Activated T-helper 9 cell treated with anti-CD3 and anti-CD28 coated beads, Interleukin-2, amount 50 U/mL, for 16 hours (primary cell): Measurements from ENCODE around the gene SLX9.

ENCODE experiments used
- DNase-seq: peaks from one replicate; pipeline ENCODE4 v3.0.0-alpha.2; 2020; ENCODE audit warnings: low read depth

Gene SLX9

DNA sequence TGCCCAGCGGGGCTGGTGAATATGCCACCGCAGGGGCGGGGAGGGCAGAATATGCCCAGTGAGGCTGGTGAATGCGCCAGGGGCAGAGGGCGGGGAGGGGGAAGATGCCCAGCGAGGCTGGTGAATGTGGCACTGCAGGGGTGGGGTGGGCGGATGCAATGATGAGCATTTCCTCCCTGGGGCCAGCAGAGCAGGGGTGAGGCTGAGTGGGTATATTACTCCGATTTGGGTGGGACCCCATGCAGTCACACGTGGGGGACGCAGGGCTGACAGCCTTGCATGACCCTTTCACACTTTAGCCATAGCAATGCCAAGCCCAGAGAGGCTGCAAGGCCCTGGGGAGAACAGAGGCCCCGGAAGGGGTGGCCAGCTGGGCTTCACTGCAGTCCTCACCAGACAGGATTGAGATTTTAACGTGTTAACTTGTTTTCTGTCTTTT is 9.3 kb upstream of the SLX9 start:
- no peak for DNase-seq

DNA sequence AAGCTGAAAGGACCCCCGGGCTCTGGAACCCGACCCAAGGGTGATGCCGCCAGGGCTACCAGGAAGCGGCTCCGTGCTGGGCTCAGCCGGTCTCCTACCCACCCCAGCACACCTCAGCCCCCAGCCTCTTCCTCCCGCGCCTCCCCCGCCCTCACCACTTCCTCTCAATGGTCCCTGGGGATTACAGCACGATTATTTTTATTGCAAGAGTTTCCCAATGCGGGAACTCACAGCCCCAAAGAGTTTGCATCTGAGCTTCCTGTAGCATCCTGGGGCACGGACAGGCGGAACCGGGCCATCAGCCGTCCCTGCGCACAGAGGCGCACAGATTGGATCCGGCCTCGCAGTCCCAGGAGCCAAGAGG is 8.7 kb upstream of the SLX9 start:
- no peak for DNase-seq

DNA sequence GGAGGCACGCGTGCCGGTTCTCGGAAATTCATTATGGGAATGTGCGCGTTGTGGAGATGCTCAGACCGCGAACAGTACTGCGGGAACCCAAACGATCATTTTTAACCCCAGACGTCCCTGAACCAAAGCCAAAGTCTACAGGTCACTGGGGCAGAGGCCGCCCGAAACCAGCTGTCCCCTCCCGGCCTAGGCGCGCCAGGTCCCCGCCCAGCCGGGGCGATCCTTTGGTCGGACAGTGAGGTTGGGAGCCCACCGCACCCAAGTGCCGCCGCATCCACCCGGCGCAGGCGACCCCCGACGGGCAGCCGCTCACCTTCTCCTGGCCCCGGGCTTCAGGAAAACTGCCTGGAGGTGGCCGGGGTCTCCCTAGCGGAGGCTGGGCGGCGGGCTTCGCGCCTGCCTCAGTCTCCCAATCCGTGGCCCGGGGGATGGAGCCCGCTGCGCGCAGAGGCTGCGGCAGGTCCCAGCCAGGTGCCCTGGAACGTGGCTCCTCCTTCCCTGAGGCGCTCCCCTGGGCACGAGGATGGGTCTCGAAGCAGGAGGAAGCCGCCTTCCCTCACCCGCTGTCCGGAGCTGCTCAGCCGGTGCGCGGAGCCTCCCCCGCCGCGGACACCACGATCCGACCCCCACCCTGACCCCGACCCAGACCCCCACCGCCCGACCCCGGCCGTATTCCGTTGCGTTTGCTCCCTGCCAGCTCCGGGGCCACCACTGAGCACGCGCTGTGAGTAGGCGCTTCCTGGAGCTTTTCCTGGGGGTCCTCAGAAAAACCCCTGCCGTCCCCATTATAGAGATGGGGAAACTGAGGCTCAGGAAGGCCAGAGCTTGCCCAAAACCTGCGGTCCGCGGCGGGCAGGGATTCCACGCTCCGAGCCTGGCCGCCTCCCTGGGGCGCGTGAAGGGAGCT is 8.1 kb upstream of the SLX9 start:
- no peak for DNase-seq

DNA sequence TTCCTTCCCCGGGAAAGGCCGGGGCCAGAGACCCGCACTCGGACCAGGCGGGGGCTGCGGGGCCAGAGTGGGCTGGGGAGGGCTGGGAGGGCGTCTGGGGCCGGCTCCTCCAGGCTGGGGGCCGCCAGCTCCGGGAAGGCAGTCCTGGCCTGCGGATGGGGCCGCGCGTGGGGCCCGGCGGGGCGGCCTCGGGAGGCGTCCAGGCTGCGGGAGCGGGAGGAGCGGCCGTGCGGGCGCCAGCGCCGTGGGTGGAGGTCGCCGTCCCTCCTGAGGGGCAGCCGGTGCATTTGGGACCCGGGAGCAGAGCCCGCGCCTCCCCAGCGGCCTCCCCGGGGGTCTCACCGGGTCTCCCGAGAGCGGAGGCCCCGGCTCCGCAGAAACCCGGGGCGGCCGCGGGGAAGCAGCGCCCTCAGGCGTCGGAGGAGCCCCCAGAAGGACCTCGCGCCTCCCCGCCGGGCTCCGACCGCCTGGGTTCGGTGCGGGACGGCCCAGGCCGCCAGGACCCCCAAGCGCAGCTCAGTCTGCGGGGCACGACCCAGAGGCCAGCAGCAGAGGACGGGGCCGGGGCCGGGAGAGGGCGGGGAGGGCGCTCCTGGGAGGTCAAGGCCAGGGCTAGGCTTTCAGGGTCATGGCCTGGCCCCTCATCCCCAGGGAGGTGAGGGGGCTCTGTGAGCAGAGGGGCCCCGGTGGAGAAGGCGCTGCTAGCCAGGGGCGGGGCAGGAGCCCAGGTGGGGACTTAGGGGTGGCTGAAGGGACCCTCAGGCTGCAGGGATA is 7.2 kb upstream of the SLX9 start:
- DNase-seq, result peak; percentile 64

DNA sequence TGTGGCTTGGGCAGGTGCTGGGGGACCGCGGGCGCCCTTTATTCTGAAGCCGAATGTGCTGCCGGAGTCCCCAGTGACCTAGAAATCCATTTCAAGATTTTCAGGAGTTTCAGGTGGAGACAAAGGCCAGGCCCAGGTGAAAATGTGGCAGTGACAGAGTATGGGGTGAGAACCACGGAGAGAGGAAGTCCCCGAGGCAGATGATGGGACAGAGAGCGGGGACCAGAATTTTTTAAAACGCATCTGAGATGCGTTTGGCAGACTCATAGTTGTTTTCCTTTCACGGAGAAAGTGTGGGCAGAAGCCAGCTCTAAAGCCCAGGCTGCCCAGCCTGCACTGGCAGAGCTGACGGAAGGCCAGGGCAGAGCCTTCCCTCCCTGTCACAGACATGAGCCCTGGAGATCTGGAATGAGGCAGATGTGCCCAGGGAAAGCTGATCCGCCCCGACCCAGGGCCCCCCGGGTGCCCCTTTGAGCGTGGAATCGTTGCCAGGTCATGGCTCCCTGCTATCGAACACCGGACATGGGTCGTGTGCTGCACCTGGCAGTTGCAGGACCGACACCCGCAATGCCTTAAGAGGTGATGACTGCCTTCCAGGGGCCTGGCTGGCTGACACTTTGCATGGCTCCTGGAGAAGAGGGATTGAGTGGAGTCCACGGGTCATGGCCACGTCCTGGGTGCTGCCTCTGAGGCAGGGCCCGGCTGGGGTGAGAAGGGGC is 6.5 kb upstream of the SLX9 start:
- no peak for DNase-seq

DNA sequence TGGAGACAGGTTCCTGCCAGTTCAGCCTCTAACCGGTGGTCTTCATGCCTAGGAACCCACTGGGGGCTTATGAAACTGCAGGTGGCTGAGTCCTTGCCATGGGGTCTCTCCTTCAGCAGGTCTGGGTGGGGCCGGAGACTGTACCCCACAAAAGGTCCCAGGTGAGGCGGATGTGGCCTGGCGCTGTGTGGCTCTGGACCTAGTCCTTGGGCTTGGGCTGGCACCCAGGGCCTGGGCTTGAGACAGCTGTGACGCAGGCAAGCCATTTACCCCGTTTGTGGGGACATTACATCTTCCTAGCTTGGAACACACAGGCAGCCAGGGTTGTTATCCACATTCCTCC is 5.9 kb upstream of the SLX9 start:
- DNase-seq, result no peak

DNA sequence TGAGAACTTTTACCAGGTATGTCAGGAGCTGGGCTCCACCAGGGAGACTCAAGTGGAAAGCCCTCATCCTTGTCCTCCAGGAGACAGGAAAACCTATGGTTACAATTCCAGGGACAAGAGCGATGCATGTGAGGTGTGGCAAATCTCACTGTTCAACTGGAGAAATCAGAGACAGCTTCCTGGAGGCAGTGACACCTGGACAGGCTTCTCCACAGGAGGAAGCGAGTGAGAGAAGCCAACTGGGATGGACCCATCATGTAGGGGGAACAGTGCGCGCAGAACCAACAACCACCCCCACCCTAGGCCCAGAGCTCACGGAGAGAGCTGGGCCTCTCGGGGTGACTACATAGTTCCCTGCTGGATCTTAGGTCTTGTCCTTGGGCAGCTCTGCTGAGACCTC is 5.6 kb upstream of the SLX9 start:
- no peak for DNase-seq

DNA sequence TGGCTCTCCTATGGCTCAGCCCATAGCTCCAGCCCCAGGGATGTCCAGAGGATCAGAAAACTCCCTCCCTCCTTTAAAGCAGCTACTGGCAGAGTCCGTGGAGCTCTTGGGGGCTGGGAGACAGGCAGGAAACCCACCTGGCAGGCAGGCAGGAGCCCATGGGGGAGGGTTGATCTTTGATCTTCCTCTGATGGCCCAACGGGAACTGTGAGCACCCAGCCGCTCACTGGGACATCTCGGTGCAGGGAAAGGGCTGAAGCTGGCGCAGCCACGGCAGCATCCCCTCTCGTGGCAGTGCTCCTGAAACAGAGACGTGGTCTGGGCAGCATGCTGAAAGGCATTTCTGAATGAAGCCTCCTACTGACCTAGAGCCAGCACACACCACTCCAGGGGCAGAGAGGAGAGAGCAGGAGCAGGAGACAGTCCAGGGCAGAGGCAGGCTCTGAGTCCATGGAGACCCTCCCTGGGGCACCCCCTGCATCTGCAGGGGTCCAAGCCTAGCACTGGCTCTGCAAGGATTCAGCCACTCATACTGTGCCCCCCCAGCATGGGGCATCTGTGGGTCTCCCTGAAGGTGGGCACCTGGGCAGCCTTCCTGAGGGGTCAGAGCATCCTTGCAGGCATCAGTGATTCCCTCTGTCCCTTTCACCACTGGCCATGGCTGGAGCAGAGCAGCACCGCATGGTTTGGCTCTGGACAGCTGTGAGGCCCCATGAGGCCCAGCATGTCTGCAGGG is 4.9 kb upstream of the SLX9 start:
- DNase-seq, result no peak

DNA sequence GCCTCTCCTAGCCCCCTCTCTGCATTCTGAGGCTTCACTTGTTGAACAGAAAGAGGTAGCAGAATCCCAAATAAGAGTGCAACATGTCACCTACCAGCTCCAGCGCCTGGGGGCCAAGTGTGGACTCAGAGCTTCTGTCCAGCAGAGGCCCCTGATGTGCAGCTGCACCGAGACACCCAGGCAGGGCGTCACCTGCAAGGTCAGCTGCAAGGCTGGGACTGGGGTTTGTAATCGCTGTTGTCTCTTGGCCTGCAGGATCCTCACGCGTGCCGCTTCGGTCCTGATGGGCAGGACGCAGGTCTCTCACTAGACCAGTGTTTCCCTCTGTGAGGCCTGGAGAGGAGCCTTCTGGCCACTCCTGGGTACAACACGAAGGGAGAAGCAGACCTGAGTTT is 4.3 kb upstream of the SLX9 start:
- no peak for DNase-seq

DNA sequence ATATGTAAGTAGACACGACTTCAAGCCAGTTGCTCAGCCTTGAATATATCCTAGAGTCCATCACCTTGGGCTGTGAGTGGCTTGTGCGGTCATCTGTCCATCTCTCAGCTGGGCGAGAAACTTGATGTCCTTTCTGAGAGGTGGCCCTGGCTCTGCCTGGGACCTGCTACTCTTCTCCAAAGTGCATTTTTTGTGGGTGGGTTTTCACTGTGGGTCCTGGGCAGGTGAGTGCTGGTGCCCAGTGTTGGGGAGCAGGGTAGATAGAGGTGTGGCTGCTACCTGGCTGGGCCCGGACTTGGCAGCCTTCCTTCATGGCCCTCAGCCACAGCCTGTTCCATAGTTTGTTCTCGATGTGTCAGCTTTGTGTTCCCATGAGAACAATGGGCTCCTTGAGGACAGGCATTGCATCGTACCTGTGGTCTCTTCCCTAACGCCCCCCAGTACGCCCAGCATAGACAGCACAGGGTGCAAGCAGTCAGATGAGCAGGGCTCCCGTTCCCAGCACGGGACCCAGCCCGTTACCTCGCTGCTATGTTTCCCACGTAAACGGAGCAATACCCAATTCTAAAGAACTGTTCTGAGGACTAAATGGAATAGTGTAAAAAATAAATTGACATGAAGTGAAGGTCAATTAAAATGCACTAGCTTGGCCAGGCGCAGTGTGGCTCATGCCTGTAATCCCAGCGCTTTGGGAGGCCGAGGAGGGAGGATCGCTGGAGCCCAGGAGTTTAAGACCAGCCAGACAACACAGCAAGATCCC is 877 bp upstream of the SLX9 start:
- no peak for DNase-seq

DNA sequence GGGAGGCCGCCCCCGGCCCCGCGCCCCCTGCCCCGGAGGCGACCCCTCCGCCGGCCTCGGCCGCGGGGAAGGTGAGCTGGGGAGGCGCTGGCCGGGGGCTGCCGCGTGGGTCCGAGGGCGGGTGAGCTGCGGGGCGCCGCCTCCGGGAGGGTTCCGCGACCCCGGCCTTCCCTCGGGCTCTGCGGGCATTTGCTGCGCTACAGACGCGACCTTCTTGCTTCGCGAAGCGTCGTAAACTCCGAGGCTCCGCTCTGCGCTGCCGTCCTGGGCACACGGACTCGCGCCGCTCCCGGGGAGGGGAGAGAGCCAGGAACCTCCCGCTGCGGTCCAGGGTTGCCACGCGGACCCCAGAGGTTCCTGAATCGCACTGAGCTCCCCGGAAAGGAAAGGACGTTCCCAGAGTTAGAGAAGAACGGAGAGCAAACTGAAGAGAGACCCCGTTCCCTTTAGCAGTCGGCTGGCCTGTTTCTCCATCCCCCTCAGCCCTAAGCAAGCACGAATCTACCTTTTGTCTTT is 345 bp downstream of the SLX9 start:
- DNase-seq, result no peak

DNA sequence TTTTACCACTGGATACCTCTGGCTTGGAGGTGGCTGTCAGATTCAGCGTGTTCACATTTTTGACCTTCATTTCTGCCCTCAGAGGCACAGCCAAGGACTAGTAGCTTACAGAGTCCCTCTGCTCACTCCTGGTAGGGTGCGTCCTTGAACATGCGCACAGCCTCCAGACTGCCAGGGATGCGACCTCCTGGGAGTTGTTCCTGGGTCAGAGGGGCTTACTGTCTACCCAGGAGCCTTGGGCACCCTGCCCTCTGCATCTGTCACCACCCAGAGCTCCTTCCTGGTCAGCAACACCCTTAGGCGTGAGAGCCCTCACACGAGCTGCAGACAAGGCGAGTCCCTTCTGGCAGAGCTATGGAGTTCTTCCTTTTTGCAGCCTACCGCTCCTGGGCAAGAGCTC is 1.7 kb downstream of the SLX9 start:
- DNase-seq, result no peak

DNA sequence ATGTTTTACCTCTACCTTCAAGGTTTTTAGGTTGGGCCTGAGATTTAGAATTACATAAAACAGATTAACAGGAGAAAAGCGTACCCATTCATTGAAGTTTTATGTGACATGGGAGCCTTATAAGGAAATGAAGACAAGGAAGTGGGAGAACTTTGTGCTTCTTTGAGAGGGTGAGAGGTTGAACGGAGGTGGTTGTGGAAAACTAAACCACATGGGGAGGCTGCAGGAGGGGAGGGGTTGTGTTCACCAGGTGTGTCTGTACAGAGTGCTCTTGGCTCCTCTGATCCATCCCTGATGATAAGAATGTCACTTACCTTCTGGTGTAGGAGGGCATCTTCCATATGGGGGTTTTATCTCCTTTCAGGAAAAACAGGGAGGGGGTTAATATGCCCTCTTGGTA is 2.7 kb downstream of the SLX9 start:
- no peak for DNase-seq

DNA sequence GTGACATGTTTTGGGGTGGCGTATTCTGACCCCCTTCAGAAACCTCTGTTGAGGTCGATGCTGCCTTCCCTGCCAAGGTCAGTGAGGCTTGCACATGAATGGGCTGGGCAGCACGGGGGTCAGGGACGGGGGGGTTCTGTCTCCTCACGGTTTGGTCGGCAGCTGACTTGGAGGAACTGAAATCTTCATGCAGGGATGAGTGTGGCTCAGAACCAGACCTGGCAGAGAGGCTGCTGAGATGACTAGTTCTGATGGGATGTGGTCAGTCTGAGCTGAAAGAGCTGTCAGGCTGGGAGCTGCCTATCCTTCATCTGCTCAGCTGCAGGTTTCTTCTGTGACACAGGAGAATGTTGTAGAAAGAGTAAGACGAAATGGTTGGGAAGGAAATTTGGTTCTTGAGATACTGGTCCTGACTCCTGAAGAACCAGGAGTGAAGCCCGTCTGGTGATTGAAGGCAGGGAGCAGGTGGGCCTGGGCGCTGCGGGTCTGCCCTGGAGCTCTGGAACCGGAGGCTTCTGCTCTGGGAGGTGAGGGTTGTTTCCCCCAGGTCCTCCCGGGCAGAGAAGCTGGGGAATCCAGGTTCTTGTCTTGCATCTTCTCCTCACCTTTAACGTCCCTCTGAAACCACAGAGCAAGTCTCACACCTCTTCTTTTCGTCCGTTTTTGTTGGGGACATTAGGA is 3.3 kb downstream of the SLX9 start:
- DNase-seq, result no peak

DNA sequence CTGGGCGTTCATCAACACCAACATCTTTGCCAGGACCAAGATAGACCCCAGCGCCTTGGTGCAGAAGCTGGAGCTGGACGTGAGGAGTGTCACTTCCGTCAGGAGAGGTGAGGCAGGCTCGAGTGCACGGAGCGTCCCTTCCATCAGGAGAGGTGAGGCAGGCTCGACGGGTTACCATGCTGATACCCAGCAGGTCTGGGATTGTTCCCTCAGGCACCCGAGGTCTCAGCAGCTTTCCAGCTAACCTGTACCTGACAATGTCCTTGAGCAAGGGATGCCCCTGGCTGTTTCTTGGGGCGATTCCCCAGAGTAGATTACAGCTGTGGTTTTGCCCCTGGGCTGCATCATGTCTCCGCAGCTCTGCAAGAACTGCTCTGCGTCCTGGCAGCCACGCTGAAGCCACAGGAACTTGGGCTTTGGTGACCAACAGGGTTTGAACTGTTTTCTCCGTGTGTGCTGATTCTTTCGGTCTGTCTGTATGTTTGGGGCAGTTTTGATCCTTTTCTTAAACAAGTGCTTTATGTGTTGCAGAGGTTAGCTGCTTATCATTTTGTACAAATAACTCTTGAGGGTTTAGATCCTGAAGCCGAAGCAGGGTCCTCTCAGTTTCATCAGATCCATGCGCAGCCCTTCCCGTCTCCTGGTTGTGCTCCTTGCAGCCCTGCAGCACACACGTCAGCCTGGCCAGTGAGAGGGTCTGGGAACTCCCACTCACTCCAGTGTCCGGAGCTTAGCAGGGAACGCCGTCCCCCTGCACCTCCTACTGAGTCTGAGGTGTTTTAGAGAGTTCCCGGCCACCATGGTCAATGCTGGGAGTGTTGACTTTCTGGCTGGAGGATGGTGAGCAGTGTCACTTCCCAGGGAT is 4.1 kb downstream of the SLX9 start:
- DNase-seq, result no peak

DNA sequence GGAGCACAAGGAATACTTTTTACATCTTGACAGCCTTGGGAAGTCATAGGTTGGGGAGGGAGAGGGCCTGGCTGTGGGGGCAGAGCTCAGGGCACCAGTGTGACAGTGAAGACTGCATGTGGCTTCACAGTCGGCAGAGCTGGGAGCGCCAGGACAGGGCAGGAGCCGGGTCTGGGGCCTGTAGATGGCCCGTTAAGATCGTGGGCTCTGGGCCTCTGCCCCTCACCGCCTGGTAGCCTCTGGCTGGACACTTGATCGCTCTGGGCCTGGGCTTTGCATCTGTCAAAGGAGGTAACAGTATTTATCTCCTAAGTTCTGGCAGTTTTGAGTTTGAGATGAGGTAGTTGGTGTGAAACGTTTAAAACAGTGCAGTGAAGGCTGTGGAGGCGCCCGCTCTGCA is 4.8 kb downstream of the SLX9 start:
- no peak for DNase-seq

DNA sequence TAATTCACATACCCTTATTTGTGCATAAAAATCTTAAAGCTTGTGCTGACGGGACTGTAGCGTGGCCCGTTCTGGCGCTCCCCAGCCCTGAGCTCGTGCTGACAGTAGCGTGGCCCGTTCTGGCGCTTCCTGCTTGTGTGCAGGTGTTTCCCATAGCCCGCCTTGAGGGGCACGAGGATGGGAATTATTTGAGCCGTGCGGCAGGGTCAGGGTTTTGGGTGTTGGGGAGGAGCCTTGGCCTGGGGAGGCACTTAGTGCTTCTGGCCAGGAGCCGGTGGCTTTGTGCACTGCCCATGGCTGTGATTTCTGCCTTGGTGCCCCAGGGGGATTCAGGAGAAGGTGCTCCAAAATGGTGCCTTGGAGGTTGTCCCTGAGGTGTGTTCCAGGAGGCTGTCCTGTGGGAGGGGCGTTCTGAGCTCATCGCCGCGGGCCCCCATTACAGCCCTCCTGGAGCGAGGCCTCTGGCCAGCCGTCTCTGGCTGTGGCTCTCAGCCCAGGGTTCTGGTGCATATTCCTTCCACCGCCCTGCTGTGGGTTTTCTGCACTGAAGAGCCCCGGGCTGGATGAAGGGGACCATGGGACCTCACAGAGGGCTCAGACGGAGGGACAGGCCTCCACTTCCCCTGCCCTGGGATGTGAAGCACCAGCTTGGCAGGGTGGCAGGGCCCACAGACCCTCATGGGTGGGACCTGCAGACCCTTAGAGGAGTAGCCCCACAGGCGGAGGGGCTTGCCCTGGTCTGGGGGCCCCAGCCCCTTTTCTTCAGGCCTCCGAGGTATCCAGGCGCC is 6.6 kb downstream of the SLX9 start:
- DNase-seq, result no peak

DNA sequence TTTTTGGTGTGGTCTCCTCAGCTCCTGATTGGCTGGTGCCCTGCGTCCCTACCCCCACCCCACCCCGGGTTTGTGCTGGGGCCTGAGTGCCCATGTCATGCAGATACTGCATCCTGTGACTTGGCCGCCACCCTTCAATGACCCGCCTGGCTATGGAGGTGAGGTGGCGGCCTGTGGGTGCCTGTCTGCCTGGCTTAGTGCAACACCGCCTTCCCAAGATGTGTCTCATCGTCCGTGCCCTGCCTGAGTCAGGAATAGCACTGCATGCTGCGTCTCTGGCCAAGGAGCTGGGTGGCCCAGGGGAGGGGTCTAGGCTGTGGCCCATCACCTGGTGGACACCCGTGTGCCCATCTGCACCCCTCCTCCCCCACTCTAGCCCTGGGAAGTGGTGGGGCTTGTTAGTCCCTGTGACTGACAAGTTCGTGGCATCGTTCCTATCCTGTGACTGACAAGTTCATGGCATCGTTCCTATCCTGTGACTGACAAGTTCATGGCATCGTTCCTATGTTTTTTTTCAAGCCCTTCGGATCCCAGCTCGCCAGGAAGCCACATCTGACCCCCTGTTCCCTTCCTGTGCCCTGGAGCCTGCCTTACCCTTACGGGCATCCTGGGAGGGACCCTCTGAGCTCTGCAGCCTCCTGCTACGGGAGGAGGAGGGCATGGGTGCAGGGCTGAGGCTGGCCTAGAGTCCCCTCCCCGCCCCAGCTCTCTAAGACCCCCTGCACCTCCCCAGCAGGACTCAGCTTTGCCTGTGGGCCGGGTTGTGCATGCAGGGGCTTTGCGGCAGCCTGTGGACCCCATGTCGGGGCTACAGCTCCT is 7.5 kb downstream of the SLX9 start:
- no peak for DNase-seq
